ENCODE results near the gene UBE4B. TPM values are rescaled to one million over a fixed set of nuclear protein-coding genes. Genes with fewer than 3 reads are reported as not detected.

Gene UBE4B
- total and polyA plus RNA-seq, 2 donors (not counting 1 experiment from before 2014, with no cell fraction given) = 21.7 to 57.5 TPM

- no peak overlapping the region for H3K27ac Mint-ChIP-seq
- Histone ChIP-seq H3K27me3 (replicated peaks in 1 of 4; ENCODE audit: control extremely low read depth in 1 of 4, control insufficient read depth in 3 of 4, insufficient read depth in 4 of 4, low read length in 3 of 4) (no peaks in the 10 kb centered on the region), H3K4me3 (ENCODE audit: control extremely low read depth in 1 of 5, extremely low read depth in 1 of 5, insufficient read depth in 1 of 5, low read depth in 2 of 5, low read length in 4 of 5) (no peak overlapping the region), H3K36me3 (replicated peaks in 1 of 2; ENCODE audit: control extremely low read depth in 1 of 2, control insufficient read depth in 1 of 2, extremely low read depth in 1 of 2, insufficient read depth in 2 of 2, low read length in 1 of 2) (peaks cover 2 to 16% of the 10 kb centered on the region in 2 experiments), H3K9me3 (ENCODE audit: control extremely low read depth in 1 of 3, control insufficient read depth in 2 of 3, insufficient read depth in 1 of 3, low read length in 2 of 3) (no peaks in the 10 kb centered on the region), H3K9ac (ENCODE audit: low read length) (no peak overlapping the region), H4K20me1 (ENCODE audit: control insufficient read depth, insufficient read depth, low read length, poor library complexity, severe bottlenecking) (no peaks in the 10 kb centered on the region), H3K27ac (ENCODE audit: low read length in 2 of 2) (no peak overlapping the region), H3K4me2 (replicated peaks; ENCODE audit: low read depth, low read length, poor library complexity, severe bottlenecking) (no peak overlapping the region), H2AFZ (ENCODE audit: insufficient read depth, low read depth, low read length, poor library complexity, severe bottlenecking) (no peak overlapping the region), H3K79me2 (ENCODE audit: control insufficient read depth, insufficient read depth, low read length) (peaks cover 11% of the 10 kb centered on the region), H3K4me1 (ENCODE audit: control insufficient read depth in 2 of 2, insufficient read depth in 2 of 2, low read length in 2 of 2) (no peaks in the 10 kb centered on the region)
- H3K4me3 Mint-ChIP-seq = no peak overlapping the region
- H3K27me3 Mint-ChIP-seq = no peaks in the 10 kb centered on the region
- POLR2A ChIA-PET = no interaction called here
- H3K9me3 Mint-ChIP-seq (ENCODE audit: insufficient read depth) = no peaks in the 10 kb centered on the region
- intact Hi-C loops (cut with micrococcal nuclease) = no loop called here
- no peak for TF ChIP-seq CTCF (IDR thresholded peaks at IDR 0.05)
- no peak for TF ChIP-seq EZH2 (IDR thresholded peaks at IDR 0.05; ENCODE audit: borderline replicate concordance, insufficient read depth, low read depth, low read length, poor library complexity, severe bottlenecking)
- CTCF ChIA-PET = no interaction called here
- 90% methylated on average over 1 of the region's 4 CpGs for WGBS (ENCODE audit: insufficient coverage)
- H3K4me1 Mint-ChIP-seq = peaks cover 7% of the 10 kb centered on the region
- no peak for ATAC-seq (ENCODE audit: low read depth)
- DNase-seq = no peak
Measured at GRCh38 chr1:10078494-10078893, 45.7 kb downstream of the UBE4B start.

GRCh38 chr1:10080523-10080922, 47.8 kb downstream of the UBE4B start:
- H3K9me3 Mint-ChIP-seq (ENCODE audit: insufficient read depth) = no peaks in the 10 kb centered on the region
- ATAC-seq (ENCODE audit: low read depth) = no peak
- no peaks in the 10 kb centered on the region for H3K27me3 ChIP-seq (replicated peaks in 1 of 4; ENCODE audit: control extremely low read depth in 1 of 4, control insufficient read depth in 3 of 4, insufficient read depth in 4 of 4, low read length in 3 of 4)
- no peaks in the 10 kb centered on the region for H3K4me1 ChIP-seq (ENCODE audit: control insufficient read depth in 2 of 2, insufficient read depth in 2 of 2, low read length in 2 of 2)
- POLR2A ChIA-PET = no interaction called here
- H3K79me2 ChIP-seq (ENCODE audit: control insufficient read depth, insufficient read depth, low read length) = peaks cover 15% of the 10 kb centered on the region
- intact Hi-C loops (cut with micrococcal nuclease) = no loop called here
- H3K27me3 Mint-ChIP-seq = no peaks in the 10 kb centered on the region
- H4K20me1 ChIP-seq (ENCODE audit: control insufficient read depth, insufficient read depth, low read length, poor library complexity, severe bottlenecking) = no peaks in the 10 kb centered on the region
- CTCF ChIA-PET = interaction anchor here (0.6 kb wide), 2 partner anchors 9 to 901 kb away, joined by 3 to 4 read pairs; no protein-coding TSS in a partner anchor
- H2AFZ ChIP-seq (ENCODE audit: insufficient read depth, low read depth, low read length, poor library complexity, severe bottlenecking) = no peak overlapping the region
- H3K4me3 Mint-ChIP-seq = no peak overlapping the region
- TF ChIP-seq CTCF (IDR thresholded peaks at IDR 0.05) (no peak), EZH2 (IDR thresholded peaks at IDR 0.05; ENCODE audit: borderline replicate concordance, insufficient read depth, low read depth, low read length, poor library complexity, severe bottlenecking) (no peak)
- H3K4me2 ChIP-seq (replicated peaks; ENCODE audit: low read depth, low read length, poor library complexity, severe bottlenecking) = no peak overlapping the region
- no peak overlapping the region for H3K9ac ChIP-seq (ENCODE audit: low read length)
- 100% methylated on average over 1 of the region's 1 CpG for WGBS (ENCODE audit: insufficient coverage)
- no peaks in the 10 kb centered on the region for H3K4me1 Mint-ChIP-seq
- no peak overlapping the region for H3K4me3 ChIP-seq (ENCODE audit: control extremely low read depth in 1 of 5, extremely low read depth in 1 of 5, insufficient read depth in 1 of 5, low read depth in 2 of 5, low read length in 4 of 5)
- no peak for DNase-seq
- H3K36me3 ChIP-seq (replicated peaks in 1 of 2; ENCODE audit: control extremely low read depth in 1 of 2, control insufficient read depth in 1 of 2, extremely low read depth in 1 of 2, insufficient read depth in 2 of 2, low read length in 1 of 2) = peaks cover 2 to 20% of the 10 kb centered on the region in 2 experiments
- H3K9me3 ChIP-seq (ENCODE audit: control extremely low read depth in 1 of 3, control insufficient read depth in 2 of 3, insufficient read depth in 1 of 3, low read length in 2 of 3) = no peaks in the 10 kb centered on the region
- H3K27ac Mint-ChIP-seq = no peak overlapping the region
- no peak overlapping the region for H3K27ac ChIP-seq (ENCODE audit: low read length in 2 of 2)

All from B cell (primary cell).